Activated CD4-positive, alpha-beta T cell treated with anti-CD3 and anti-CD28 coated beads, Interleukin-2, amount 50 U/mL, for 4 hours (primary cell): ENCODE measurements around the gene STK38L.
"Not testable (repeated sequence)": the region's sequence is repeated elsewhere in the genome, so short reads cannot be mapped to it uniquely, and the experiment has no call there.

ENCODE experiments used
- DNase-seq, 2 experiments: peaks; one replicate each; pipeline ENCODE4 v3.0.0-alpha.2; 2020

The STK38L gene

DNA sequence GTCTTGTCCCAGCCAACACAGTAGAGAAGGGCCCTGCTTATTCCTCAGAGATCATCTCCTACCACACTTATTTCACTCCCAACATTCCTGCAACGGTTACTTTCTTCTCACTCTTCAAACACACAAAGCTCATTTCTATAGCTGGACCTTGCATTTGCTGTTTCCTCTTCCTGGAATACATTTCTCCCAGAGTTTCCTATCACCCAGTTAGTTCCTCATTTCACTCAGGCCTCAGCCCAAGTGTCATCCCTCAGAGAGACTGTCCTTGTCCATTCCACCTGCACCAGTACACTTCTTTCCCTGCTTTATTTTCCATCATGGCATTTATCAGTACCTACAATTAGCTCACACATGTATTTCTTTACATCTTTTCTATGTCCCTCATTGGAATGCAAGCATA, 14.7 kb upstream of the STK38L start:
- no peak for DNase-seq

DNA sequence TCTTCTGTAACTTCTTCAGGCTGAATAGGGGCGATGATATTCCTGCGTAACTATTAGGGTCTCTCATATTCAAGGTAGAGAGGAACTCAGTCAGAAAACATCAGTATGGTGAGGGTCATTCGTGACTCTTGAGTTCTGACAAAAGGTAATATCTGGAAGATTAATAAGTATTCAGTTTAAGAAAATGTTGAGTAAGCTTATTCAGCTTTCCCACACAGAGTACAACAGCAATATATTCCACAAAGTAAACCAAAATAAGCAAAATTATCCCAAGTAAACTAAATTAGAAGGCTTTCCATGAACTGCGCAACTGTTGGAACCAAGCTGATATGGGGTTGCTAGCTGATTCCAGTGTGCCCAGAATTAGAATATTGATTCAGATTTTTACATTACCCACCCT, 12.7 kb upstream of the STK38L start:
- DNase-seq = not testable (repeated sequence)

DNA sequence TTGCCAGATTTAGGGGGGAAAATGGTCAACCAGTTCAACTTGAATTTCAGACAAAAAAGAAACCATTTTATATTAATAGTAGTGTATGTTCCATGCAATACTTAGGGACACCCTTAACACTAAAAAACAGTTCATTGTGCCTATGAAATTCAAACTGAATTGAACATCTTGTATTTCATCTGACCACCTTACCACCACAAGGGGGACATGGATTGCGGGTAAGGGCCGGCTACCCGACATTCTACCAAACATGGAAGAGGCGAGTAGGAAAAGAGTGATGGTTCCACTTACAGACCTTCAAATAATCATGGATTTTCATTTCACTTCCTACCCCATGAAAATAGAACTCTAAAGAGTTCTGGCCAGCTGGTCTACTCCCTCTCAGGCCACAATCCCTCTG, 10.3 kb upstream of the STK38L start:
- no peak for DNase-seq

DNA sequence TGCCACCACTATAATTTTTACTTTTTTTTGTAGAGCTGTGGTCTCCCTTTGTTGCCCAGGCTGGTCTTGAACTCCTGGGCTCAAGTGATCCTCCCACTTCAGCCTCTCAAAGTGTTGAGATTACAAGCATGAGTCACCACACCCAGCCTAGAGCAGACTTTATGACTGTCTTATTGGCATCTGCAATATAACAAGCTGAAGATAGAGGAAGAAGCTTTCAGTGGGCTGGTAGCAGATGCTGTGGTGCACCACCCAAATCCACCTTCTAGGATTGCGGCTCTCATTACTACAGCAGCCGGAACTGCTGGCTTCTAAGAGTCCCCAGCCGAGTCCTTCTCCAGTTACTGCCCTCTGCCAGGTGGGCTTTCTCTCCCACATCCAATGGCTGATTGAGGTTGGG, 7.6 kb upstream of the STK38L start:
- no peak for DNase-seq

DNA sequence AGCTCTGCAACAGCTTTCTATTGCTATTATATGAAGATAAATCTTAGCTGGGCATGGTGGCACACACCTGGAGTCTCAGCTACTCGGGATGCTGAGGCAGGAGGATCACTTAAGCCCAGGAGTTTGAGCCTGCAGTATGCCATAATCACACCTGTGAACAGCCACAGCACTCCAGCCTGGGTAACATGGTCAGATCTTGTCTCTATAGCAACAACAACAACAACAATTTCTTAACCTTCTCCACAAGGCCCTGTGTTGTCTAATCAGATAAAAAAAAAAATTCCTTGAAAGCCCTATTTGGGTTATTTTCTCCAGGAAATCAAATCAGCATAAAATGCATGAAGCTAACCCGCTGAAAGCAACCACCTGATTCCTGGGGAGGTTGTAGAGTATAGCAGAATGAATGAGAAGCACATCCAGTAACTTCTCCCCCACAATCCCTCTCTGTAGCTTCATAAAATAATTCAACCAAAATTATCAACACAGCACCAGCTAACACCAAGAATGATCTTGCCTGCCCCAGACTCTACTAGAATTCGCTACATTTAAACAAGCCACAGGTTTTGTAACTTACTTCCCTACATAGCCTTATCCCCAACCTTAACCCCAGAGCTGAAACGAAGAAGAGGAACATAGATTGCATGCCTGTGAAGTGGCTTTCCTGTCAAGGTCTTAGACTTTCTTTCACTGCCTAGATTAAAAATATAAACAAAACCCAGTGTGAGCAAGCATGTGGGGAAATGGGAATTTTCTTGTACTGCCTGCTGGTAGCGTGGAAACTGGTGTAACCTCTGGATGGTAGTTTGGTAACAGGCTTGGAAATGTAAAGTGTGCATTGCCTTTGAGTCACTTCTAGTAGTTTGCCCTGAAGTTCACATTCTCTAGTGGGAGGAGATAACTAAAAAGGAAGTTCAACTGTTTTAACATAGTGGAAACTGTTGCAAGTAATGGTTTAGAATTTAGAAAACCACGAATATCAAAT, 6.0 kb upstream of the STK38L start:
- no peak for DNase-seq

DNA sequence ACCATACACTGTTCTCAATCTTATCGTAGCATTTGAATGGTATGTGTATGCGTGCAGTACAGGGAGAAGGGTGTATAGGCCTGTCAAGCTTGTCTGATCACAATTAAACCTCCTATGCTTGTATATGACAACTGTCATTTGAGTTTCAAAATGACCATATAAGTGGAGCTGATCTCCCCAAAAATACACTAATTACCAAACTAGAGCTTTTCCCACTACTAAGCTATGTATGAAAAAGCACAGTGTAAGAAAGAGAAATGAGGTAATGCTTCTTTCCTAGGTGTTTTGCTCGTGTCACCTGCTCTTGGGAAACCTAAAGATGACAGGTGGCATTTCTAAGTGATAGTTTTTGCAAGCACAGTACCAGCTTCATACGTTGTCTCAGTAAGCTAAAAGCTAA, 1.1 kb upstream of the STK38L start:
- DNase-seq = no peak

DNA sequence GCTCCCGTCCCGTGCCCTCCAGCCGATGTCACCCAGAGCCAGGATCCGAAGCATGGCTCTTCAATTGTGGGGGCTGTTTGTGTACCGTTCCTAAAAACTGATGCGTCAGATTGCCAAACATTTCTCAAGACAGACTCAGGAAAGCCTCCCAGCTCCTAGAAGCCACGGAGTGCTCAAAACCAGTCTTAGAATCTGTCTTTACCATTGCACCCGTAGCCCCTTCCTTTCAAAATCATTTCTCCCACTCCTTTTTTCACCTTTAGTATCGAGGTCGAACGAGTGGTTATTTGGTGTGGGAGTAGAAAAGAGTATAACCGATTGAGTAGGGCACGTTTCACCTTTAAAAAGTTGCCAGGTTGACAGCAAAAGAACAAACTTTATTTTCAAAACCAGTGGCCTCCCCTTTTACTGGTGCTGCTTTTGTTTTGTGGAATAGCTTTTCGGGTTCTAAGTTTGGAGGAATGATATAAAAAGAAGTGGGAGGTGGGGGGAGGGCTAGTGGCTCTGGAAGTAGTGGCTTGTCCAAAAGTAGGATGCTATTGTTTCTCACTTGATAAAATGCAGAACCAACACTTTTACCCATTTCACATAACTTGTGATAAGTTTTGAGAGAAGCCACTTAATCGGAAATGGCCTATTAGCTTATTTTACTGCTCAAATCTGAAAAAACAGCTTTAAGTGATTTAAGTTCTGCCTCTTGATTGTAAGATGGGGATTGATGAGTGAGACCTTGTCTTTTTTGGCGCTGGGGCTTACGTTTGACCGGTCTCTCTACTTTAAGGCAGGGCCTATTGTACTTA, 803 bp downstream of the STK38L start:
- no peak for DNase-seq

DNA sequence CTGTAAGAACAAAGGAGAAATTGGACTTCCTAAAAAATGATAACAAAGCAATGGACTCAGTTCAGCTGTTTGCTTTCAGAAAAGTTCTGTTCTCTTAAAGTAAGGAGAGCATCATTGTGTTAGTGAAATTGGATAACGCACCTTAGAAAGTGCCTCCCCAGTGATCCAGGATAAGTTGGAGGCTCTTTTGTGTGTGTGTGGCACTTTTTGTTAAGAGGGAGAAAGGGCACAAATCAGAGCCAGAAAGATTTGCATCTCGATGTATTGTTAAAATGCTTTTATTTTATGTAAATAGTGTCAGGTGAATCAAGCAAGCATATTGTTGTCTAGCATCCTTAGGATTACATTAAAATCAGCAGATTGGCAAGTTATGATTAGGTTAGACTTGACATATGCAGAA, 2.1 kb downstream of the STK38L start:
- no peak for DNase-seq

DNA sequence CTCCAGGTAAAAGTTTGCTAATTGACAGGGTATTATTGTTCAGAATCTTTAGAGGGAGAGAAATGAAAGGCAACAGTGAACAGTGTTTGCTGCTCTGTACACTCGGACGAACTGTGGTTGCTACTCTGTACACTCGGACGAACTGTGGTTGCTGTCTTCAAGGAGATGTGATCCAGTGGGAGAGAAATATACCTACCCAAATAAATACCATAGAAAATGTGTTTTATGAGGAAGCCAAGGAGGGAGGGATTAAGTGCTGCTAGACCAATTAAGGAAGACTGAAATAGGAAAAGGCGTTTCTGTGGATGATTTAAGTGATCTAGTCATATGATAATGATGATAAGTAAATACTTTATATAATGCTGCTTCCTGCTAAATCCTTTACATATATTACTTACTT, 2.7 kb downstream of the STK38L start:
- DNase-seq = no peak

DNA sequence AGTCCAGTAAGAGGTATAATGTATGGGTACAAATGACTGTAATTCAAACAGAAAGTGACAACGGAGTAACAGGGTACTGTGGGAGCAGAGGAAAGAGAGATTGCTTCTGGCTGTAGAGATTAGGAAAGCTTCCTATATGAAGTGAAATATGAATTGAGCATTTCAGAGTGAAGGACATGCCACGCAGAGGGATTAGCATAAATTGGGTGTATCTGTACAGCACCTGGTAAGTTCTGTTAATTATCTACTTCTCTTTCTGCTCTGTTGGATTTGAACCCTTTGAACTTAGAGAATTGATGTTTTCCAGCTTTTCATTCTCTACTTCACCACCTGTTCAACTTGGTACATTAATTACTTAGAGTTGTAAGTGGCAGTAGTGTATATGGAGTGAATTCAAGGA, 8.8 kb downstream of the STK38L start:
- DNase-seq = no peak

DNA sequence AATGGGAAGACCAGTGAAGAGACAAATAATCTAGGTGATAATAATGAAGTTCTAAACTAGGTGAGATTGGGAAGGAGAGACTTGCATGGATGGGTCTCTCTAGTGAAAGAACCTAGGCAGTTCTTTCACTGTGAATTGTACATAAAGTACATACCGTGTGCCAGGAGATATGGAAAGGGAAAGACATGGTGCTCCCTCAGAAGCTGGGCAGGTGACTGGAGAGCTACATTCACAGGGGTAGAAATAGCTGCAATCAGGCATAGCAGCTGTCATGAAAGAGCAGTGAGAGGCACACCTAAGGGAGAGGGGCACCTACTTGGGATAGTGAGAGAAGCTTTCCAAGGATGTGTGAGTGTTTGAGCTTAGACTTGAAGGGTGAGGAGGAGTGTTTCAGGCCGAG, 9.3 kb downstream of the STK38L start:
- no peak for DNase-seq

DNA sequence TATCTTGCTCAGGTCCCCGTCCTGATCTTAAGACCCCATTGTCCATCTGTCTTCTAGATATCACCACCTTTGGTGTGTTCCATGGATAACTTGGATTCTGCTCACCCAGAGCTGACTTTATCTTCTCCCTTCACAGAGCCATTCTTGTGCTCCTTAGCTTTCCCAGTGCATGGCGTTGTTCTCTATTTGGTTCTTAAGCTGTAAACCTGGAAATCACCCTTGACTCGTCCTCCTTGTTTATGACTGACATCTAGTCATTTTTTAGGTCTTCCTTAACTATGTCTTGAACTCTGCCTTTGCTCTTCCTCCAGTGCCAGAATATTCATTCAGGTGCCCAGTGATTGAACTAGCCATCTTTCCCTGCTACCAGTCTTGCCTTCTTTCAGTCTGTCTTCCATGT, 11.7 kb downstream of the STK38L start:
- no peak for DNase-seq

DNA sequence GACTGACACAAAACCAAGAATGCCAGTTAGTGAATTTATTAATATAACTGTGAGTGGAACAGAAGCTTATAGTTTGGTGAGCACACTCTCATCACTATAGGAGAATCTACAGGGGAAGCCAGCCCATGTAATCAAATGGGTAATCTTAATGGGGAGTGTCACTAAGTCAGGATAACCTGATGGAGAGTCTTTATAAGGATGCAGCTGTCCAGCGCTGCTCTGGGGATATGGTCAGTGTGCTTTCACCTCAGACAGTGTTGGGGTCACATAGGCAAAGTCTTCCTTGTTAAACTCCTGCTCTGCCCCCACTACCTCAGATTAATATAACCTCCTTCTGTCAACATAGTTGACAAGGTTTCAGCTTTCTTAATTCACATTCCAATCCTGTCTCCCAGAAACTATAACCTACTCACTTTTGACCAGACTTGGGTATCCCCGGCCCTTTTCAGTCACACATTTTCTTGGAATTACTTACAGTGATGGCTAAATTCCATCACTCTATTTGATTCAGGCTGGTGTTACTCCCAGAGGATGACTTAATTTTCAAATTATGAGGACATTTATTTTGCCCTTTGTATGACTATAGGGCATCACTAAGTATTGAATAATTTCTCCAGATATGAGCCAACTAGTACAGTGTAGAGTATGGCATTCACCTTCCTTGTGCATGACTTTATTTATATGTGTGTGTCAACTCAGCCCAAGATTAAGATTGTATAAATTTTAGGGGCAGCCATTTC, 13.2 kb downstream of the STK38L start:
- no peak for DNase-seq

DNA sequence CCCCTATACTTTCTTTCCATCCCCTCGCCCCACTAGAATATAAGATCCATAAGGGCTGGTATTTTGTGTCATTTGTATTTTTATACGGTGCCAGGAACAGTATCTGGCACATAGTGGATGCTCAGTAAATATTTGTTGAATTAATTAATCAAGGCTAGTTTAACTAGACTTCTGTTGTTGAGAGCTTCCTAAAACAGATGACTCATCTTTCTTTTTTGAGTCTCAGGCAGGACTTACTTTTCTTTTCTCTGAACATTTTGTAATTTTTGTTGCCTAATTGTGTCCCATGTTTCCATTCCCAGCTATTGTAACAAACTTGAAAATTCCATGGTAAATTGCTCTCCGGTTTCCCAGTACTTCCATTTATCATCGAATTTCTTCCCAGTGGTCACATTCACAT, 16.7 kb downstream of the STK38L start:
- DNase-seq = no peak

DNA sequence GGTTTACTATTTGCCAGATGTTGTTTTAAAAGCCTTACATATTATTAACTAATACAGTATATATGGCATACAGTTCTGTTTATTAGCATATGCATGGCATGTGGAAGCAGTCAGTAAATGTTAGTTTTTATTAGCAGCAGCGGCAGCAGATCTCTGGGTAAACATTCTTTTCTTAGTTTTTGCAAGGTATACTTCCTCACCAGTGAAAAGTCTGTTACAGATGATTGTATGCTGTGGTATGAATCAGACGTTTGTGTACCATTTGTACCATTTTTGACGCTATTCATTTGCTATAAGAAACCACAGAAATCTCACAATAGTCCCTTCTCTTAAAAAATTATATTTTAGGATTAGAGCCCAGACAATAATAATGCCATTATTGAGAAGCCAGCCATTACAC, 17.8 kb downstream of the STK38L start:
- no peak for DNase-seq

DNA sequence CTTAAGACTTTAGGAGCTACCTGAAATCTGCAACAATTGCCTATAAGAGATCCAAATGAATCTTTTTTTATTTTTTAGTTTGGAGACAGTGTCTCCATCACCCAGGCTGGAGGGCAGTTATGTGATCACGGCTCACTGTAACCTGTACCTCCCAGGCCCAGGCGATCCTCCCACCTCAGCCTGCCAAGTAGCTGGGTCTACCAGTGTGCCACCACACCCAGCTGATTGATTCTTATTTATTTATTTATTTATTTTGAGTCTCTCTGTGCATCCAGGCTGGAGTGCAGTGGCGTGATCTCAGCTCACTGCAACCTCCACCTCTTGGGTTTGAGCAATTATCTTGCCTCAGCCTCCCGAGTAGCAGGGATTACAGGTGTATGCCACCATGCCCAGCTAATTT, 26.1 kb downstream of the STK38L start:
- no peak for DNase-seq

DNA sequence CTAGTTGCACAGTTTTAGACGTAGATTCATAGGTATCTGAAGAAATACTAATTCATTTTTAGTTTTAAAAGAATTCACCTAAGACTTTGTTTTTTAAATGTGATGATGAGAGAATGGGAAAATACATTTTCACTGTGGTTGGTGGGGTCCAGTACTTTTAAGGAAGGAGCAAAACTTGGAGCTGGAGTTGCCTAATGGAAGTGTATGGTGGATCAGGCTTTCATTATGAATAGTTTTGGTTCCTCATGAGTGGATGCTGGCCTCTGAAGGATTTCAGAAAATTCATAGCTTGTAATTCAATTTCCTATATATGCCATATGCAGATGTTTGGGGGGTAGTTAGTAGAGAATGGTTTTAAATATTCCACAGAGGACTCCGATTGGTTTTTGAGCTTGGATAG, 27.1 kb downstream of the STK38L start:
- DNase-seq = no peak

DNA sequence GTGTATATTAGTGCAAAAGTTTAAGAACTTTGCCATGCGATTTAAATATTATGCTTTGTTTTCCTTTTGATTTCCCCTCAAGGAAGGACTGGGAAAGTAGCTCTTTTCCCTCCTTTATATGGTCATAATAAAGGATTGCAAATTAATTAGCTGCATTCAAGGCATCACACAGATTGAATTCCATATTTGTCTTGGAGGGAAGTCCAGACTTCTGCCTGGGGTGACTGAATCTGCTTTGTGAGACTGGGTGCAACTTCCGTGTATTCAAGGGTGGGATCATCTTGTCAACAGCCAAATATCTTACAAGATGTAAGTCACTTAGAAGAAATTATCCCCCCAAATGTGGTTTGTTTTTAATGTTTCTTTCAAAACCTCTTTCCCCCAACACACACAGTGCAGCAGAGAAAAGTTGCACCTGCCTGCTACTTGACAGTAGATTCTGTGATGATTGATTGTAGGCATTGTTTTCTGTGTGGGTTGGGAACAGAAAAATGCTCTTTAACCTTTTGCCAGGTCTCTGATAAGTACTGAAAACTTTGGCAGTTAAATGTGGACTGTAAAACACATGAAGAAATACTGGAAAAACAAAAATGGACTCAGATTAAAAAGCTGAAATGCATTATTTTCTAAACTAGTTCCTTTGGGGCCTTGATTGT, 28.4 kb downstream of the STK38L start:
- DNase-seq = no peak

DNA sequence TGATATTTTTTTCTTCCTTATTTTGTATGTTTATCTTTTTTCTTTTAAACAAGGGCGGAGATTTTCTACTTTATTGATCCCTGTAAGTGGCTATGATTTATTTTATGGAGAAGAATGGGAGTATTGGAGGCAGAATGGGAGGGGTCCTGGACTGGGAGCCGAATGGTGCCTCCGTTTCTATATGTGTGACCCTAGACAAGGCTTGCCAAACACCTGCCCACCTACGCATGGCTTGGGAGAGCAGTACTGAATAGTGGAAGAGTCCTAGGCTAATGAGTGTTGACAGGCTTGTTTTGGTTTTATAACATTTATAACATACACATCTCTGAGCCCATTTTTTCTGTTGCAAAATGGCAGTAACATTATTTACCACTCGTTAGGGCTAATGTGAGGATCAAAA, 29.0 kb downstream of the STK38L start:
- no peak for DNase-seq

DNA sequence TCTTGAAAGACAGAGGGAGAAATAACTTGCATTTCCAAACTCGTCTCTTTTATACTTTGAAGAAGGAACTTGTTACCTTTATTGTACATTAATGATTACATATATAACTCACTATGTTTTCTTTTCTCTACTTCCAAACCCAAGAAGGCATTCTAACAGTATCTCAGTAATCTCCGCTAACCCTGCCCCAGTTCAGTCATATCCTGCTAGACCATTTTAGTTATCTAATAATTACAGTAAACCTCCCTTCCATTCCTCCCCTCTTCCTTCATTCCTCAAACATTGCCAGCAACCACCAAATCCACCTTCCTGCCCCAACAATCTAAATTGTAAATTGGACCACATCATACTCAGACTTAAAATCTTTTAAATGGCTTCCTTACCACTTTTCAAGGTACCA, 30.6 kb downstream of the STK38L start:
- DNase-seq = no peak

DNA sequence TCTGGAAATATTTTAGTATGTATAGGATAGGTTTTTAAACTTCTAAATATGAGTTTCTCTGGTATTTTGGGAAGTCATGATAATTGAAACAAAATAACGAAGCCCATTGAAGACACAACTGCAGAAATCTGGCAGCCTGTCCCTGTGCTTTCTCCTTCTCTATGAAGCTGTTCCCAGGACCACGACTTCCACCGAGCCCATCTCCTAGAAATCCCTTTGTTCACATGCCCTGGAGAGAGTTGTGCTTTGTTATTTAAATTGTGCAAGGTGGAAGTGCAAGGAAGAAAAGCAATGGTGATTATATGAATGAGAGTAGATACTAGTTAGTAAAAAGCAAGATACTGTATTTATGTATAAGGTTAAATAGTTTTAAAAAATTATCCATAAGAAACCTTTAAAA, 32.2 kb downstream of the STK38L start:
- DNase-seq = no peak

DNA sequence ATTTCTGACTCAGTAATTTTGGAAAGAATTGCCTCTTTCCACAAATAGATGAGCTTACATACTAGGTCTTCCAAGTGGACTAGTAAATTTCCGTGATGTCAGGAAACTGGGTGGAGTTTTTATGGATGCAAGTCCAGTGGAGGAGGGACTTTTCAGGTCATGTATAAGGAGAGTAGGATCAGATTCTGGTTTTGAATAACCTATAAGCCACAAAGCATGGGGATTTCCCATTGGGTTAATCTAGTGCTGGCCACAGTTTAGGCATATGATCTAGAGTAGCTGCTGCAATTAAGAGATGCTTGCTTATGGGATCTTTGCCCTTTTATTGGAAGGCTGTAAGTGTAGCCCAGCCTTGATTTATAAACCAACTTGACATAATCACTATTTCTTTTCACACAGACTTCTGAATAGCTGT, 33.8 kb downstream of the STK38L start:
- no peak for DNase-seq

DNA sequence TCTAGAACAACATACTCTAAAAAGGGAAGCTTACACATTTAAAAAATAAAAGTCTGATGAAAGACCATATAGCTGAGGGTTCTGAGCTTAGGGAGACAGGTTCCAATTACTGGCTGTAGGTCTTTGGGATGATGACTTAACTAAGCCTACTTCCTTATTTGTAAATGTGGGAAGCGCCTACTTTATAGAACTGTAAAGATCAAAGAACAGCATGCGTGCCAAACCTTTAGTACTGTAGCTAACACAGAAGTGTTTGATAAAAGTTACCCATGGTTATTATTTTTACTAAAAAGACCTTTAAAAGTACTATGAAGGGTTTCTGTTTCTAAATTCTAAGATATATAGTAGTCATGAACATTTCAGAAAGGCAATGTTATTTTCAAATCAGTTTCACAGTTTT, 35.7 kb downstream of the STK38L start:
- no peak for DNase-seq
